ENCODE data around the gene SCAF4.

The SCAF4 gene

DNA sequence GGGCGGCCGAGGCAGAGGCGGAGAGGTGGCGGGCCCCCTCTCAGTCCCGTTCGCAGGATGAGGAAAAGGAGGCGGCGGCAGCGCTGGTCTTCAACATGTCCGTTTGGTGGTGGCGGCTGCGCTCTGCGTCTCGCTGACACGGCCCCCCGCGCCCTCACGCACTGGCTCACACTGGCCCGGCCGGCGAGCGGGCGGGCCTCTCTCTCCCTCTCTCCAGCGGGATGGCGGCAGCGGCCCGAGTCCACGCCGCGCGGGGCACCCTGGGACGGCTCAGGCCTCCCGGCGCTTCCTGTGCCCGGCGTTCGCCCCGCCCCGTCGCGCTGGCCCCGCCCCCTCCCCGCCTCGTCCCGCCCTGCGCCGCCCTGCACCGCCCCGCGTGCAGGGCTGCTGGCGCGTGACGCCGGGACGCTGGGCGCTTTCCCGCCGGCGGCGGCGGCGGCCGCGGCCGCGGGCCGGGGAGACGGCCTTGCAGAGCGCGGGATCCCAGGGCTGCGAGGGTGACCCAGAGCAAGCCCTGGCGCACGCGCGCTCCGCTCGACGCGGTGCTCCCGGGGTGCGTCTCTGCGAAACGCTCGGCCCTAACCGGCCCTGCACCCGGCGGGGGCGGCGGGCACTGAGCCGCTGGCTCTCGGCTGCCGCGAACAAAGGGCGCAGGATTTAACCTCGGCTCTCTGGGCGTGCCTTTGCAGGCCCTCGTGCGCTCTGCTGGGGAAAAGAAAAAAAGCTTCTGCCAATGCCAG lies at the start of gene SCAF4:
TSS of gene SCAF4 (minus strand) at position 262 of the 740 bp plus-strand sequence. CDS start 426 bp downstream, outside the sequence.
- TF ChIP-seq CTCF (IDR thresholded peaks at IDR 0.05): no peak
- H3K27ac ChIP-seq: peak within 1 kb of the TSS; percentile 92
- H3K4me1 ChIP-seq (ENCODE audit: control insufficient read depth in 1 of 2, insufficient read depth in 1 of 2, low read depth in 1 of 2, low read length in 1 of 2): peaks cover 30 to 32% of the 10 kb centered on the region in 2 experiments
- no peaks in the 10 kb centered on the region for H3K9me3 ChIP-seq
- H3K27me3 ChIP-seq: no peaks in the 10 kb centered on the region
- H3K4me3 ChIP-seq (ENCODE audit: low read depth in 1 of 2, low read length in 1 of 2): peak within 1 kb of the TSS; percentile 84 to 91
- H3K36me3 ChIP-seq: no peaks in the 10 kb centered on the region

DNA sequence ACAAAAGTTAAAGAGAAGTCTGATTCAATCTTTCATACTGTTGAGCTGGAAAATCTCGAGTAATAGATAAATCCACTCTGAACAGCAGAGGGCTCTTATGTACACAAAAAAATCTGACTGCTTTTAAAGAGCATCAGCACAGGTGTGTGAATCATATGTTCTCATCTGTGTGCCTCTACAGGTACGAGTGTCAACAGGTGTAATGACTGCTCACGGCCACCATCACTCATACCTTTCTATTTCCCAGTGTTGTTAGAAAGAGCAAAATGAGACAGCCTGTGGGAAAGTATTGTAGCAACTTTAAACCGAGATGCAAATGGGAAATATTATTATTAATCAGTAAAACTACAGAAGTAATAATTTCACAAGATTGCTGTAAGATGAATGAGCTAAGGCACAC lies 49.0 kb upstream of the SCAF4 start:
- Histone ChIP-seq H3K27ac (no peak overlapping the region), H3K4me1 (ENCODE audit: control insufficient read depth in 1 of 2, insufficient read depth in 1 of 2, low read depth in 1 of 2, low read length in 1 of 2) (no peaks in the 10 kb centered on the region), H3K4me3 (ENCODE audit: low read depth in 1 of 2, low read length in 1 of 2) (no peak overlapping the region), H3K36me3 (no peaks in the 10 kb centered on the region), H3K9me3 (no peaks in the 10 kb centered on the region), H3K27me3 (no peaks in the 10 kb centered on the region)
- TF ChIP-seq CTCF (IDR thresholded peaks at IDR 0.05): no peak

- TF ChIP-seq CTCF (IDR thresholded peaks at IDR 0.05): no peak
- H3K36me3 ChIP-seq: no peaks in the 10 kb centered on the region
Observed at GRCh38 chr21:31778546-31778945, 46.6 kb upstream of the SCAF4 start.

DNA sequence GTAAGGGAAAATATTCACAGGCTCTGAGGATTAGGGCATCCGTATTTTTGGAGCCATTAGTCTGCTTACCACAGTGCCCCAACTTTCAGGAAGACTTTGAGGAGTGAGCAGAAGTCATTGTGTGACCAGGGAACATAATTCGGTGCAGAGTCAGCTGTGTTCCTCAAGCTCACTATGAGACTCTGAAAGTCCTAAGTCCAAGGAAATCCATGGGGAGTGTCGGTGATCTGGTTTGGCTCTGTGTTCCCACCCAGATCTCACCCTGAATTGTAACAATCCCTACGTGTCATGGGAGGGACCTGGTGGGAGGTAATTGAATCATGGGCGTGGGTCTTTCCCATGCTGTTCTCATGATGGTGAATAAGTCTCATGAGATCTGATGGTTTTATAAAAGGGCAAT lies 45.9 kb upstream of the SCAF4 start:
- Histone ChIP-seq H3K4me1 (ENCODE audit: control insufficient read depth in 1 of 2, insufficient read depth in 1 of 2, low read depth in 1 of 2, low read length in 1 of 2) (no peaks in the 10 kb centered on the region), H3K4me3 (ENCODE audit: low read depth in 1 of 2, low read length in 1 of 2) (no peak overlapping the region), H3K9me3 (no peaks in the 10 kb centered on the region), H3K36me3 (no peaks in the 10 kb centered on the region), H3K27ac (no peak overlapping the region), H3K27me3 (no peaks in the 10 kb centered on the region)
- TF ChIP-seq CTCF (IDR thresholded peaks at IDR 0.05): no peak

More at GRCh38 chr21:31778546-31778945, 46.6 kb upstream of the SCAF4 start:
- Histone ChIP-seq H3K4me3 (ENCODE audit: low read depth in 1 of 2, low read length in 1 of 2) (no peak overlapping the region), H3K27ac (no peak overlapping the region), H3K27me3 (no peaks in the 10 kb centered on the region), H3K9me3 (no peaks in the 10 kb centered on the region), H3K4me1 (ENCODE audit: control insufficient read depth in 1 of 2, insufficient read depth in 1 of 2, low read depth in 1 of 2, low read length in 1 of 2) (no peaks in the 10 kb centered on the region)

GRCh38 chr21:31774031-31774430 lies 42.1 kb upstream of the SCAF4 start:
- Histone ChIP-seq H3K27me3 (no peaks in the 10 kb centered on the region), H3K36me3 (no peaks in the 10 kb centered on the region), H3K9me3 (no peaks in the 10 kb centered on the region), H3K27ac (no peak overlapping the region), H3K4me3 (ENCODE audit: low read depth in 1 of 2, low read length in 1 of 2) (no peak overlapping the region), H3K4me1 (ENCODE audit: control insufficient read depth in 1 of 2, insufficient read depth in 1 of 2, low read depth in 1 of 2, low read length in 1 of 2) (no peaks in the 10 kb centered on the region)
- TF ChIP-seq CTCF (IDR thresholded peaks at IDR 0.05): no peak

Measured in neutrophil (primary cell).